DMS114 treated with DMSO at 0.1 percent for 48 hours (cell line): Measurements from ENCODE around the gene RHBDL1.
"Not testable (repeated sequence)": the region's sequence is repeated elsewhere in the genome, so short reads cannot be mapped to it uniquely, and the experiment has no call there.

ENCODE experiments used
- DNase-seq: peaks from one replicate; lab custom pipeline; 2025; ENCODE audit not compliant: unreplicated experiment; lab: John Stamatoyannopoulos, UW

RHBDL1 gene

GRCh38 chr16:704552-705380 is 29.3 kb downstream of the RHBDL1 start:
- DNase-seq: no peak

GRCh38 chr16:705431-706188 is 30.1 kb downstream of the RHBDL1 start, which contains the start of gene FBXL16:
FBXL16 (minus strand) TSS chr16:705801; CDS start chr16:697405, 8,396 bp downstream.
- no peak for DNase-seq

- DNase-seq: no peak
These were observed 31.0 kb downstream of the RHBDL1 start for GRCh38 chr16:706189-707061.

DNA sequence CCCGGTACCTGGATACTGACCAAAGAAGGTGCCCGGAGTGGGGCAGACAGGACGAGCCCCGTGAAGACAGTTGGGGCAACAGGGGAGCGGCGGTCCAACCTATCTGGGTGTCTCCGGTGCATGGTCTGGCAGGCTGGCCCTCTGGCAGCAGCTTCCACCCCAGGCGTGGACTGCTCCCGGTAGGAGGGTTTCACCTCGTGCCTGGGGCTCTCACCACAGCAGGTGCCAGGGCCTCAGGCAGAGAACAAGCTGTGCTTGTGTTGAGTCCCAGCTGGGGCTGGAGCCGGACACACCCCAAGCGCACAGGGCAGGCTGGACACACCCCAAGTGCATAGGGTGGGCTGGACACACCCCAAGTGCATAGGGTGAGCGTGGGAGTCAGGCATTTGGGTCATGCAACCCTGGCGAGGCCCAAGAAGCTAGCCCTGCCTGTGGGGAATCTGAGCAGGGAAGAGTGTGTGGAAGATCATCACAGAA is 31.6 kb downstream of the RHBDL1 start:
- DNase-seq: no peak

GRCh38 chr16:708019-708418 is 32.5 kb downstream of the RHBDL1 start:
- no peak for DNase-seq

DNA sequence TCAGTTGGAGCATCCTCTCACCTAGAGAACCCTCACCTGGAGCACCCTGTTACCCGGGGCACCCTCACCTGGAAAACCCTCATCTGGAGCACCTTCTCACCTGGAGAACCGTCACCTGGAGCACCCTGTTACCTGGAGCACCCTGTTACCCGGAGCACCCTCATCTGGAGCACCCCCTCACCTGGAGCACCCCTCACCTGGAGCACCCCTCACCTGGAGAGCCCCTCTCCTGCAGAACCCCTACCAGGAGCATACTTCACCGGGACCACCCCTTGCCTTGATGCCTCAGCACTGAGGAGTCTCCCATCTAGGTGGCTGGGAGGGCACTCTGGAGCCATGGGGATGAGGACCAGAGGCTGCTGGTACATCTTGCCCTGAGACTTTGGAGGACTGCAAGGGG is 33.5 kb downstream of the RHBDL1 start:
- DNase-seq: no peak

DNA sequence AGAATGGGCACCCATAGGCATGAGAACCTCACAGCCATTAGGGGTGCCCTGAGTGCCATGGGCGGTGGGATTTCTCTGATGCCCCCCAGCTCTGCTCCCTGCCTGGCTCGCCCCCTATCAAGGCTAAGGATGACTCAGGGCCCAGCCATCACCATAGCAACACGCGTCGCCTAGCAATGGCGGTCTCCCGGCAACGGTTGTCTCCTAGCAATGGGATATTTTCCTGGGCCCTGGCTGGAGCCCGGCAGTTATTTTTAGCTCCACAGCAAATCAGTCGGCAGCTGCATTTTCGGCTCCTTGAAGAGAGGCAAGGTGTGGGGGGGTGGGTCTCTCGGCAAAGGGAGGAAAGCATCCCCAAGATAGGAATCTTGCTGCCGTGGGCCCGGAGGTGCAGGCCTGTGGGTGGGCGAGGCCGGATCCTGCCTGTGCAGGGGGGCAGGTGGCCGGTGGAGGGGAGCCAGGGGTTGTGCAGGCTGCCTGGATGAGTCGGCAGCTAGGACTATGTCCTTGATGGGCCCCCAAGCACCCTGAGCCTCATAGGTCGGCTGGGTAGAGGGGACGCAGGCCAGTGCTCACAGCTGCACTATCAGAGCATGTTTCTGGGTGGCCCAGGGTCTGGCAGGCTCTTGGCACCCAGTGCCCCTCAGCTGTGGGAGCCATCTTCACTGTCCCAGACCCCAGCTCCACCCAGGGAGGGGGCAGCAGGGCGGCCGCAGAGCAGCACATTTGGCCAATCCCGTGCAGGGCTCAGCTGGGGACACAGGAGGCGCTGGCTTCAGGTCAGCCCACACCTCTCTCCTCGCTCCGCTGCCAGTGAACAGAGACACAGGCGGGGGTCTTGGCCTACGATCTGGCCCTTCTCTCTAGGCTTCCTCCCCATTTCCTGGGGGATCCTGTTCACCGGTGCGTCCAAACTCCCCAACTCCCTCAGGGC is 34.4 kb downstream of the RHBDL1 start:
- DNase-seq: no peak

- no peak for DNase-seq
These were observed 35.1 kb downstream of the RHBDL1 start for GRCh38 chr16:710500-711075.

DNA sequence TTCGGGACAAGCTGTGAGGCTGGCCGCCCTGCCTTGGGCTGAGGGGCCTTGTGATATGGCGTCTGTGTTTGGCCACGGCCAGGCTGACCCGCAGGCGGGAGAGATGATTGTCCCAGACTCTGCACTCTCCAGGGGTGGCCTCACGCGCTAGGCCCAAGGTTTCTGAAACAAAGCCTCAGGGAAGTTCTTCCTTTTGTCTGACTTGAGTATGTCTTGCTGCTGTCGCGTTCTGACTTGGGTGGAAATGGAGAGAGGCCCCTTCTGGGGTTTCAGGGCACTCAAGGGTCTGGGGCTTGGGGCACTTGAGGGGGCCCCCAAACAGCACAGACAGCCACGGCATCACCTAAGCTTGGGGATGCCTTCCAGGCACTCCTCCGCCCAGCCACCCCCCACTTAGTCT is 35.6 kb downstream of the RHBDL1 start:
- DNase-seq: no peak

- DNase-seq: peak; percentile 29
These were observed 36.3 kb downstream of the RHBDL1 start for GRCh38 chr16:711548-712320.

- DNase-seq: not testable (repeated sequence)
These were observed 37.3 kb downstream of the RHBDL1 start for GRCh38 chr16:712740-713250.

DNA sequence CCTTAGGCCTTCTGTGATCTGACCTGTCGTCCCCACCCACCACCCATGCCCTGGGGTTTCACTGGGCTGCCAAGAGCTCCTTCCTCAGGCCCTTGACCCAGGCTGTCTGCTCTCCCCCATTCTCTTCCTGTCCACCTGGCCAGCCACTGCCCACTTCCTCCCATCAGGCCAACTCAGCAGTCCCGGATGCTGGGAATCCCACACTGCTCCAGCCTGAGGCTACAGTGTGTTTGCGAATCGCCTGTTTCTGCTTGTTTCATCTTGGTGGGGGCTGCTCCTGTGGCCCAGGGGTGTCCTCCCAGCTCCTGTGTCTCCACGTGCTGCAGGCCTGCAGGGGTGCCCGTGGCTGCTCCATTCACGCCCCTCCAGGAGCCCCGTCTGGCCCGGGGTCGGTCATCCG is 38.6 kb downstream of the RHBDL1 start:
- DNase-seq: no peak

DNA sequence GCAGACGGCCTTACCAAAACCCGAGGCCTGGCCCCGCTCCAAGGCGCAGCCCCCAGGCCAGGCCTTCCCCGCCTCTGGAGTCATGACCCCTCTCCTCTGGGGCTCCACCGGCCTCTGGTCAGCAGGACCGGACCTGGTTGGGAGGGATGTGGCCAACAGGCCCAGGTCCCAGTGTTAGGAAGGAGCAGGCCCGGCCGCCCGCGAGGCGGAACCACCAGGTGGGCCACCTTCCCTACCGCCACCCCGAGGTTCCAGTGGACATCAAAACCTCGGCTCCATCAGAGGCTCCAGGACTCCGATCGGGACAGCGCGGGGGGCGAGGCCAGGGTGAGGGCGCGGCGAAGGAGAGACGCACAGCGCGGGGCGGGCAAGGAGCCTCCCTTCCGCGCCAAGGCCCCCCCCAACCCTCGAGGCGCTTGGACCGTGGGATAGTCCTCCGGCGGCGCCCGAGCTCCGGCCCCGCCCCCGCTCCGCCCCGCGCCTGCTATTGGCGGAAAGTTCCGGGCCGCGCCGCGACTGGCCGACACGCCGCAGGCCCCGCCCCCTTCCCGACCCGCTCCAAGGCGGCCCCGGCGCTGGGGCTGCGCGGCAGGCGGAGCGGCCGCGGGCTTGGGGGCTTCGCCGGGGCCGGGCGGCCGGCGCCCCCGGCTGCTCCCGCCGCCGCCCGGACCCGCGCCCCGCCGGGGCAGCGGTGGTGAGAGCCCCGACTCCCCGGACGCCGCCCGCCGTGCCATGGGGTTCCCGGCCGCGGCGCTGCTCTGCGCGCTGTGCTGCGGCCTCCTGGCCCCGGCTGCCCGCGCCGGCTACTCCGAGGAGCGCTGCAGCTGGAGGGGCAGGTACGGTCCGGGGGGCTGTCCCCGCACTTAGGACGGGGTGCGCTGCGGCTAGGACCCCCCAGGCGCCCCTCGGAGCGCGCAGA is 39.3 kb downstream of the RHBDL1 start, which contains the start of gene METRN:
METRN (plus strand) TSS at position 561 of the 919 bp plus-strand sequence; CDS start at position 733, 172 bp downstream.
- DNase-seq: peak; percentile 68

DNA sequence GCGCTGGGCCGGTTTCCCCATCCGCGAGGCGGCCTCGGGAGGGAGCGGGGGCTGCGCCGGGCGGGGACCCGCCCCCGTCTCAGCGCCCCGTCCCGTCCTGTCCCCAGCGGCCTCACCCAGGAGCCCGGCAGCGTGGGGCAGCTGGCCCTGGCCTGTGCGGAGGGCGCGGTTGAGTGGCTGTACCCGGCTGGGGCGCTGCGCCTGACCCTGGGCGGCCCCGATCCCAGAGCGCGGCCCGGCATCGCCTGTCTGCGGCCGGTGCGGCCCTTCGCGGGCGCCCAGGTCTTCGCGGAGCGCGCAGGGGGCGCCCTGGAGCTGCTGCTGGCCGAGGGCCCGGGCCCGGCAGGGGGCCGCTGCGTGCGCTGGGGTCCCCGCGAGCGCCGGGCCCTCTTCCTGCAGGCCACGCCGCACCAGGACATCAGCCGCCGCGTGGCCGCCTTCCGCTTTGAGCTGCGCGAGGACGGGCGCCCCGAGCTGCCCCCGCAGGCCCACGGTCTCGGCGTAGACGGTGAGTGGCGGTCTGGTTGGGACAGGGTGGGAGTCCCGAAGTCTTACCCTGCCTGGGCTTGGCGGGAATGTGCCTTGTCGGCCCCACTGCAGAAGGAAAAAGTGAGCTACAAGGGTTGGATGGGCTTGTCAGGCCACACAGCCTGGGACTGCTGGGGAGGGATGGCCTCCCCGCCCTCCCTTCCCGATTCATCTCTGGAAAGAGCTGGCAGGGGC is 40.2 kb downstream of the RHBDL1 start:
- no peak for DNase-seq

DNA sequence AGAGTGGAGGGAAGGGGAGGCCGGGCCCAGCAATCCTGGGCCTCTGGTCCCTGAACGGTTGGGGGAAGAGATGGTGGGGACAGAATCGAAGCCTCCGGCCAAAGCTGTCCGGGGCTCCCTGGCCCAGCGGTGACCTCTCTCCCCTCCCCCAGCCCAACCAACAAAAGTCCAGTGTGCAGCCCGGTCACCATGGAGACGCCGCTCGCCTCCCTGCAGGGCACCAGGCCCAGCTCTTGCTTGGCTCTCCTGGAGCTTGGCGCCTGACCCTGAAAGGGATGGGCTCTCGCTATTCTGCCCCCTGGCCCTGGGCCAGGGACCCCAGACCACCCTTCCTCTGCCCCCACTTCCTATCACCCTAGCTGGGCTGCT is 40.7 kb downstream of the RHBDL1 start:
- DNase-seq: no peak

DNA sequence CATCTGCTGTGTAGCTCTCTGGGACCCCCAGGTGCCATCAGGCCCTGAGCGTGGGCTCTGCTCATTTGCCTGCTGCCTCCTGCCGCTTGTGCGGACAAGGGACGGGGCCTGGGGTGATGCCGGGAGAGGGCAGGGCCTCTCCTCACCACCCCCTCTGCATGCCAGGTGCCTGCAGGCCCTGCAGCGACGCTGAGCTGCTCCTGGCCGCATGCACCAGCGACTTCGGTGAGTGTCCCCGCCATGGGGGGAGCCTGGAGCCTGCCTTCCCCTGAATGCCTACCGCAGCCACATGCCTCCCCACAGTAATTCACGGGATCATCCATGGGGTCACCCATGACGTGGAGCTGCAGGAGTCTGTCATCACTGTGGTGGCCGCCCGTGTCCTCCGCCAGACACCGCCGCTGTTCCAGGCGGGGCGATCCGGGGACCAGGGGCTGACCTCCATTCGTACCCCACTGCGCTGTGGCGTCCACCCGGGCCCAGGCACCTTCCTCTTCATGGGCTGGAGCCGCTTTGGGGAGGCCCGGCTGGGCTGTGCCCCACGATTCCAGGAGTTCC is 41.4 kb downstream of the RHBDL1 start:
- no peak for DNase-seq
